ENCODE results near the gene PIP5K1A. TPM values are rescaled to one million over a fixed set of nuclear protein-coding genes. Genes with fewer than 3 reads are reported as not detected.
A peak's percentile ranks its signal among the peaks of the same experiment; 100 is the strongest.

PIP5K1A gene
- total and polyA plus RNA-seq, 9 of the 15 experiments (the other 6 are each of a cell fraction or from before 2014, with no cell fraction given): 1.9 to 42.4 (median 18.8) TPM

DNA sequence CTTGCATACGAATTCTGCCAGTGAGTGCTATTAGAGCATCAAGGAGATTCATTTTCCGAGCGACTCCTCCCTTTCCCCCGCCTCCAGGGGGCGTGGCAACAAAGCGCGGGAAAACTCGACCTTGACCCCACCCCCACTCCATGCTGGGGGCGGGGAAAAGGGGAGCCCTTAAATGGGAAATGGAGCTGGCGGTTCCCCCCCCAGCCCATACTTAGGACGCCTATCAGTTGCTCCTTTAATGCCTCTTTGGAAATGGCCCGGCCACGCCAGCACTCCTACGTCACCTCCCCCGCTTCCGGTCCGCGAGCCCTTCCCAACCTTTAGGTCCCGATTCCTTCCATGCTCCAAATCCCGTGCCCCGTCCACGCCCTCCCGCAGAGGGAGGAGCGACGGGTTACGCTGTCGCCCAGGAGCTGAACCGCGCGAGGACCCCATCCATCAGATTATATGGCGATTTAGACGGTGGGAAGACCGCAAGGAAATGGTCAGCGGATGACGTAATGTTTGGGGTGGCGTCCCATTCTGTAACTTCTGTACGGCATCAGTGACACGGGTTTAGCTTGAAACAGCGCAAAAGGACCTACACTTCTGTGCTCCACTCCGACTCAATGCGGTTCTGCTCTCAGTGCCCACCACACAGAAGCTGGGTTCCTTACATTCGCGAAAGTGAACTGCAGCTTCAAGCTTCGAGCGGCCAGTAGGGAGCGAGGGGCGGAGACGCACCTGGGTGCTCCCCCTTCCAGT is 83.0 kb downstream of the PIP5K1A start (continued):
- TF ChIP-seq, protein P1, sequence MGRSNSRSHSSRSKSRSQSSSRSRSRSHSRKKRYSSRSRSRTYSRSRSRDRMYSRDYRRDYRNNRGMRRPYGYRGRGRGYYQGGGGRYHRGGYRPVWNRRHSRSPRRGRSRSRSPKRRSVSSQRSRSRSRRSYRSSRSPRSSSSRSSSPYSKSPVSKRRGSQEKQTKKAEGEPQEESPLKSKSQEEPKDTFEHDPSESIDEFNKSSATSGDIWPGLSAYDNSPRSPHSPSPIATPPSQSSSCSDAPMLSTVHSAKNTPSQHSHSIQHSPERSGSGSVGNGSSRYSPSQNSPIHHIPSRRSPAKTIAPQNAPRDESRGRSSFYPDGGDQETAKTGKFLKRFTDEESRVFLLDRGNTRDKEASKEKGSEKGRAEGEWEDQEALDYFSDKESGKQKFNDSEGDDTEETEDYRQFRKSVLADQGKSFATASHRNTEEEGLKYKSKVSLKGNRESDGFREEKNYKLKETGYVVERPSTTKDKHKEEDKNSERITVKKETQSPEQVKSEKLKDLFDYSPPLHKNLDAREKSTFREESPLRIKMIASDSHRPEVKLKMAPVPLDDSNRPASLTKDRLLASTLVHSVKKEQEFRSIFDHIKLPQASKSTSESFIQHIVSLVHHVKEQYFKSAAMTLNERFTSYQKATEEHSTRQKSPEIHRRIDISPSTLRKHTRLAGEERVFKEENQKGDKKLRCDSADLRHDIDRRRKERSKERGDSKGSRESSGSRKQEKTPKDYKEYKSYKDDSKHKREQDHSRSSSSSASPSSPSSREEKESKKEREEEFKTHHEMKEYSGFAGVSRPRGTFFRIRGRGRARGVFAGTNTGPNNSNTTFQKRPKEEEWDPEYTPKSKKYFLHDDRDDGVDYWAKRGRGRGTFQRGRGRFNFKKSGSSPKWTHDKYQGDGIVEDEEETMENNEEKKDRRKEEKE (IDR thresholded peaks at IDR 0.05; ENCODE audit: borderline replicate concordance in 1 of 2, control insufficient read depth in 1 of 2, low read depth in 2 of 2, low read length in 1 of 2): no peak
- TF ChIP-seq NR2C2 (CRISPR knock-in tag; IDR thresholded peaks at IDR 0.05): peak; percentile 32; the same call in 1 of the 2 replicates
- peak; percentile 81 for TF ChIP-seq NR2C2 (tag; IDR thresholded peaks at IDR 0.05)
- TF ChIP-seq ZNF561 (CRISPR knock-in tag; conservative IDR thresholded peaks at IDR 0.05): no peak
- TF ChIP-seq, protein P2, sequence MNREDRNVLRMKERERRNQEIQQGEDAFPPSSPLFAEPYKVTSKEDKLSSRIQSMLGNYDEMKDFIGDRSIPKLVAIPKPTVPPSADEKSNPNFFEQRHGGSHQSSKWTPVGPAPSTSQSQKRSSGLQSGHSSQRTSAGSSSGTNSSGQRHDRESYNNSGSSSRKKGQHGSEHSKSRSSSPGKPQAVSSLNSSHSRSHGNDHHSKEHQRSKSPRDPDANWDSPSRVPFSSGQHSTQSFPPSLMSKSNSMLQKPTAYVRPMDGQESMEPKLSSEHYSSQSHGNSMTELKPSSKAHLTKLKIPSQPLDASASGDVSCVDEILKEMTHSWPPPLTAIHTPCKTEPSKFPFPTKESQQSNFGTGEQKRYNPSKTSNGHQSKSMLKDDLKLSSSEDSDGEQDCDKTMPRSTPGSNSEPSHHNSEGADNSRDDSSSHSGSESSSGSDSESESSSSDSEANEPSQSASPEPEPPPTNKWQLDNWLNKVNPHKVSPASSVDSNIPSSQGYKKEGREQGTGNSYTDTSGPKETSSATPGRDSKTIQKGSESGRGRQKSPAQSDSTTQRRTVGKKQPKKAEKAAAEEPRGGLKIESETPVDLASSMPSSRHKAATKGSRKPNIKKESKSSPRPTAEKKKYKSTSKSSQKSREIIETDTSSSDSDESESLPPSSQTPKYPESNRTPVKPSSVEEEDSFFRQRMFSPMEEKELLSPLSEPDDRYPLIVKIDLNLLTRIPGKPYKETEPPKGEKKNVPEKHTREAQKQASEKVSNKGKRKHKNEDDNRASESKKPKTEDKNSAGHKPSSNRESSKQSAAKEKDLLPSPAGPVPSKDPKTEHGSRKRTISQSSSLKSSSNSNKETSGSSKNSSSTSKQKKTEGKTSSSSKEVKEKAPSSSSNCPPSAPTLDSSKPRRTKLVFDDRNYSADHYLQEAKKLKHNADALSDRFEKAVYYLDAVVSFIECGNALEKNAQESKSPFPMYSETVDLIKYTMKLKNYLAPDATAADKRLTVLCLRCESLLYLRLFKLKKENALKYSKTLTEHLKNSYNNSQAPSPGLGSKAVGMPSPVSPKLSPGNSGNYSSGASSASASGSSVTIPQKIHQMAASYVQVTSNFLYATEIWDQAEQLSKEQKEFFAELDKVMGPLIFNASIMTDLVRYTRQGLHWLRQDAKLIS (CRISPR knock-in tag; IDR thresholded peaks at IDR 0.05): peak; percentile 98
- TF ChIP-seq KDM1A (IDR thresholded peaks at IDR 0.05): peak in 1 of 2 experiments; percentile 18; a peak in 1 of 4 replicates
- TF ChIP-seq NCOA4 (IDR thresholded peaks at IDR 0.05; ENCODE audit: partially characterized antibody): no peak
- peak; percentile 49; the same call in 1 of the 2 replicates for TF ChIP-seq OTX1 (CRISPR knock-in tag; IDR thresholded peaks at IDR 0.05)
- TF ChIP-seq TBP (optimal IDR thresholded peaks at IDR 0.05; ENCODE audit: low read depth, low read length): peak; percentile 93
- peak; percentile 67 for TF ChIP-seq POLR2G (IDR thresholded peaks at IDR 0.05; ENCODE audit: low read depth, low read length)
- peak; percentile 91 for TF ChIP-seq CEBPG (CRISPR knock-in tag; IDR thresholded peaks at IDR 0.05)
- TF ChIP-seq CEBPG (tag; conservative IDR thresholded peaks at IDR 0.05 in 1 of 2, IDR thresholded peaks at IDR 0.05 in 1 of 2): peak; percentile 93 to 97
- no peak for TF ChIP-seq ZNF764 (CRISPR knock-in tag; IDR thresholded peaks at IDR 0.05; ENCODE audit: low read depth)
- TF ChIP-seq, protein P3, sequence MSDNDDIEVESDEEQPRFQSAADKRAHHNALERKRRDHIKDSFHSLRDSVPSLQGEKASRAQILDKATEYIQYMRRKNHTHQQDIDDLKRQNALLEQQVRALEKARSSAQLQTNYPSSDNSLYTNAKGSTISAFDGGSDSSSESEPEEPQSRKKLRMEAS (CRISPR knock-in tag; IDR thresholded peaks at IDR 0.05): peak; percentile 87
- peak; percentile 93 for TF ChIP-seq POLR2B (IDR thresholded peaks at IDR 0.05; ENCODE audit: low read depth, partially characterized antibody)
- peak; percentile 81 for TF ChIP-seq RBFOX2 (IDR thresholded peaks at IDR 0.05; ENCODE audit: low read depth, low read length)
- peak; percentile 88 for TF ChIP-seq JUNB (CRISPR knock-in tag; conservative IDR thresholded peaks at IDR 0.05)
- no peak for TF ChIP-seq MYNN (IDR thresholded peaks at IDR 0.05)
- no peak for TF ChIP-seq MYNN (CRISPR knock-in tag; IDR thresholded peaks at IDR 0.05)
- peak; percentile 96 for TF ChIP-seq CEBPB (tag; IDR thresholded peaks at IDR 0.05)
- TF ChIP-seq BCOR (IDR thresholded peaks at IDR 0.05): peak; percentile 32

All from K562 (cell line).